ENCODE measurements around the gene CPLANE1. TPM values are rescaled to one million over a fixed set of nuclear protein-coding genes. Genes with fewer than 3 reads are reported as not detected.

The CPLANE1 gene
- total RNA-seq, 1 experiment from 2014 or later: 15.3 TPM

- peaks cover 23% of the 10 kb centered on the region for H3K36me3 Mint-ChIP-seq (ENCODE audit: insufficient read depth, unreplicated experiment)
- CTCF ChIA-PET: no interaction called here
- intact Hi-C loops (cut with micrococcal nuclease; ENCODE audit: unreplicated experiment): no loop called here
- H3K9me3 ChIP-seq: no peaks in the 10 kb centered on the region
- TF ChIP-seq, protein P1, sequence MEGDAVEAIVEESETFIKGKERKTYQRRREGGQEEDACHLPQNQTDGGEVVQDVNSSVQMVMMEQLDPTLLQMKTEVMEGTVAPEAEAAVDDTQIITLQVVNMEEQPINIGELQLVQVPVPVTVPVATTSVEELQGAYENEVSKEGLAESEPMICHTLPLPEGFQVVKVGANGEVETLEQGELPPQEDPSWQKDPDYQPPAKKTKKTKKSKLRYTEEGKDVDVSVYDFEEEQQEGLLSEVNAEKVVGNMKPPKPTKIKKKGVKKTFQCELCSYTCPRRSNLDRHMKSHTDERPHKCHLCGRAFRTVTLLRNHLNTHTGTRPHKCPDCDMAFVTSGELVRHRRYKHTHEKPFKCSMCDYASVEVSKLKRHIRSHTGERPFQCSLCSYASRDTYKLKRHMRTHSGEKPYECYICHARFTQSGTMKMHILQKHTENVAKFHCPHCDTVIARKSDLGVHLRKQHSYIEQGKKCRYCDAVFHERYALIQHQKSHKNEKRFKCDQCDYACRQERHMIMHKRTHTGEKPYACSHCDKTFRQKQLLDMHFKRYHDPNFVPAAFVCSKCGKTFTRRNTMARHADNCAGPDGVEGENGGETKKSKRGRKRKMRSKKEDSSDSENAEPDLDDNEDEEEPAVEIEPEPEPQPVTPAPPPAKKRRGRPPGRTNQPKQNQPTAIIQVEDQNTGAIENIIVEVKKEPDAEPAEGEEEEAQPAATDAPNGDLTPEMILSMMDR (IDR thresholded peaks at IDR 0.05; ENCODE audit: insufficient read depth in 1 of 2, low read depth in 1 of 2, low read length in 1 of 2, severe bottlenecking in 1 of 2, unreplicated experiment in 1 of 2): no peak
- H3K27me3 ChIP-seq (replicated peaks; ENCODE audit: control insufficient read depth, insufficient read depth, low read length): no peaks in the 10 kb centered on the region
- DNase-seq: no peak
- no peaks in the 10 kb centered on the region for H3K27me3 Mint-ChIP-seq (ENCODE audit: insufficient read depth, unreplicated experiment)
- no peak overlapping the region for H3K4me3 ChIP-seq (ENCODE audit: low read depth, low read length)
- POLR2A ChIA-PET: no interaction called here
- no peaks in the 10 kb centered on the region for H3K9me3 Mint-ChIP-seq (ENCODE audit: unreplicated experiment)
- no peak overlapping the region for H3K4me3 Mint-ChIP-seq (ENCODE audit: unreplicated experiment)
- H3K4me1 ChIP-seq: no peaks in the 10 kb centered on the region
- H3K27ac Mint-ChIP-seq (ENCODE audit: unreplicated experiment): no peak overlapping the region
- no peaks in the 10 kb centered on the region for H3K36me3 ChIP-seq (ENCODE audit: control insufficient read depth, insufficient read depth, low read length)
- BruUV-seq (replicated peaks): no TSS peak
- peaks cover 6% of the 10 kb centered on the region for H3K4me1 Mint-ChIP-seq (ENCODE audit: low read depth, unreplicated experiment)
Observed at GRCh38 chr5:37214550-37214949, 34.6 kb downstream of the CPLANE1 start.

- TF ChIP-seq, protein P1 (IDR thresholded peaks at IDR 0.05; ENCODE audit: insufficient read depth in 1 of 2, low read depth in 1 of 2, low read length in 1 of 2, severe bottlenecking in 1 of 2, unreplicated experiment in 1 of 2): no peak
- H3K4me1 Mint-ChIP-seq (ENCODE audit: low read depth, unreplicated experiment): peaks cover 6% of the 10 kb centered on the region
- H3K36me3 Mint-ChIP-seq (ENCODE audit: insufficient read depth, unreplicated experiment): peaks cover 21% of the 10 kb centered on the region
- no peaks in the 10 kb centered on the region for H3K9me3 Mint-ChIP-seq (ENCODE audit: unreplicated experiment)
- DNase-seq: no peak
- intact Hi-C loops (cut with micrococcal nuclease; ENCODE audit: unreplicated experiment): no loop called here
- H3K4me3 Mint-ChIP-seq (ENCODE audit: unreplicated experiment): no peak overlapping the region
- CTCF ChIA-PET: interaction anchor here (0.7 to 1.0 kb wide), 3 partner anchors 9 to 103 kb away, joined by 3 to 4 read pairs (median 4); no protein-coding TSS in a partner anchor
- POLR2A ChIA-PET: no interaction called here
- H3K9me3 ChIP-seq: no peaks in the 10 kb centered on the region
- no TSS peak for BruUV-seq (replicated peaks)
- H3K27me3 ChIP-seq (replicated peaks; ENCODE audit: control insufficient read depth, insufficient read depth, low read length): no peaks in the 10 kb centered on the region
- 0 out of 2 replicates have a peak, but pooled peaks cover 2% of the 10 kb centered on the region for H3K36me3 ChIP-seq (ENCODE audit: control insufficient read depth, insufficient read depth, low read length)
- no peak overlapping the region for H3K27ac Mint-ChIP-seq (ENCODE audit: unreplicated experiment)
- no peaks in the 10 kb centered on the region for H3K27me3 Mint-ChIP-seq (ENCODE audit: insufficient read depth, unreplicated experiment)
- H3K4me3 ChIP-seq (ENCODE audit: low read depth, low read length): no peak overlapping the region
- H3K4me1 ChIP-seq: no peaks in the 10 kb centered on the region
Observed at GRCh38 chr5:37212096-37212495, 37.1 kb downstream of the CPLANE1 start.

DNA sequence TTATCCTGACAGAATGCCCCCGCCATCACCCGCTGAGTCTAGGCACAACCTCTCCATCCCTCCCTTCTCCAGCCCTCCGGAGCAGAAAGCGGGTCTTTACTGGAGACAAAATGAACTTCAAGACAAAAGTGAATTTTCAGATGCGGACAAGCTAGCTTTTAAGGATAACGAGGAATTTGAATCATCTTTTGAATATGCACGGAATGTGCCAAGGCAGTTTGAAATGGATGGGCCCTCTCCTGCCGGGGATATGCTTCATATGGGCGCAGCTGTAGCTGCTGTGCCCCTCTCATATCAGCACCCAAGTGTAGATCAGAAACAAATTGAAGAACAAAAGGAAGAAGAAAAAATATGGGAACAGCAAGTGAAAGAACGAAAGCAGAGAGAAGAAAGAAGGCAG, 37.5 kb downstream of the CPLANE1 start:
- Mint-ChIP-seq H3K4me1 (ENCODE audit: low read depth, unreplicated experiment) (peaks cover 6% of the 10 kb centered on the region), H3K4me3 (ENCODE audit: unreplicated experiment) (no peak overlapping the region), H3K27ac (ENCODE audit: unreplicated experiment) (no peak overlapping the region), H3K9me3 (ENCODE audit: unreplicated experiment) (no peaks in the 10 kb centered on the region), H3K36me3 (ENCODE audit: insufficient read depth, unreplicated experiment) (peaks cover 21% of the 10 kb centered on the region), H3K27me3 (ENCODE audit: insufficient read depth, unreplicated experiment) (no peaks in the 10 kb centered on the region)
- no peaks in the 10 kb centered on the region for H3K9me3 ChIP-seq
- no peaks in the 10 kb centered on the region for H3K27me3 ChIP-seq (replicated peaks; ENCODE audit: control insufficient read depth, insufficient read depth, low read length)
- BruUV-seq (replicated peaks): no TSS peak
- H3K36me3 ChIP-seq (ENCODE audit: control insufficient read depth, insufficient read depth, low read length): 0 out of 2 replicates have a peak, but pooled peaks cover 2% of the 10 kb centered on the region
- CTCF ChIA-PET: interaction anchor here (0.7 to 1.0 kb wide), 3 partner anchors 9 to 103 kb away, joined by 3 to 4 read pairs (median 4); no protein-coding TSS in a partner anchor
- H3K4me3 ChIP-seq (ENCODE audit: low read depth, low read length): no peak overlapping the region
- DNase-seq: no peak
- TF ChIP-seq, protein P1 (IDR thresholded peaks at IDR 0.05; ENCODE audit: insufficient read depth in 1 of 2, low read depth in 1 of 2, low read length in 1 of 2, severe bottlenecking in 1 of 2, unreplicated experiment in 1 of 2): no peak
- POLR2A ChIA-PET: no interaction called here
- no peaks in the 10 kb centered on the region for H3K4me1 ChIP-seq
- intact Hi-C loops (cut with micrococcal nuclease; ENCODE audit: unreplicated experiment): no loop called here
